ENCODE measurements around the gene DAW1. TPM values are rescaled to one million over a fixed set of nuclear protein-coding genes. Genes with fewer than 3 reads are reported as not detected.

DAW1 gene
- total and polyA plus RNA-seq, 10 of the 15 experiments (the other 5 are each of a cell fraction or from before 2014, with no cell fraction given) = 0.04 TPM; not detected in 9

- intact Hi-C loops (cut with micrococcal nuclease; ENCODE audit: unreplicated experiment) = no loop called here
- Histone ChIP-seq H3K36me3 (ENCODE audit: control insufficient read depth in 2 of 2, insufficient read depth in 2 of 2, low read length in 1 of 2) (no peaks in the 10 kb centered on the region), H4K20me1 (ENCODE audit: control insufficient read depth, insufficient read depth) (no peaks in the 10 kb centered on the region), H3K4me3 (no peak overlapping the region), H2AFZ (ENCODE audit: control insufficient read depth, low read depth, low read length) (no peak overlapping the region), H3K27ac (ENCODE audit: control insufficient read depth, insufficient read depth) (no peak overlapping the region), H3K27me3 (replicated peaks in 1 of 2; ENCODE audit: control insufficient read depth in 2 of 2, insufficient read depth in 2 of 2, low read length in 1 of 2) (no peaks in the 10 kb centered on the region), H3K4me1 (ENCODE audit: control insufficient read depth, insufficient read depth, low read length) (no peaks in the 10 kb centered on the region), H3K9me3 (replicated peaks; ENCODE audit: control insufficient read depth, insufficient read depth, low read length) (no peaks in the 10 kb centered on the region), H3K4me2 (ENCODE audit: control insufficient read depth, insufficient read depth) (no peak overlapping the region), H3K79me2 (ENCODE audit: control insufficient read depth, insufficient read depth, low read length) (no peaks in the 10 kb centered on the region), H3K9ac (ENCODE audit: control insufficient read depth, insufficient read depth, low read length) (no peak overlapping the region)
- CTCF ChIA-PET = no interaction called here
- RAD21 ChIA-PET (ENCODE audit: unreplicated experiment) = no interaction called here
- DNase-seq (ENCODE audit: low read depth, low spot score) (no peak), FAIRE-seq (no peak), ATAC-seq (no peak)
- SMC1A ChIA-PET (ENCODE audit: uncharacterized antibody, unreplicated experiment) = interaction anchor here (1.2 kb wide), 1 partner anchor 17 kb away, joined by 3 read pairs; no protein-coding TSS in a partner anchor
- in situ Hi-C loops (cut with MboI) = no loop called here
- 83% methylated on average over 2 of the region's 2 CpGs for WGBS (ENCODE audit: insufficient coverage, insufficient replicate concordance, low lambda C conversion rate, missing lambda C conversion rate)
- BruUV-seq (replicated peaks) = no TSS peak
- POLR2A ChIA-PET = no interaction called here
- no peak for TF ChIP-seq HDAC2 (IDR thresholded peaks at IDR 0.05)
- no peak for TF ChIP-seq PRDM15 (CRISPR knock-in tag; IDR thresholded peaks at IDR 0.05)
- TF ChIP-seq SREBF2 (IDR thresholded peaks at IDR 0.05; ENCODE audit: low read length) = no peak
- TF ChIP-seq E2F8 (IDR thresholded peaks at IDR 0.05; ENCODE audit: low read depth, partially characterized antibody) = no peak
- TF ChIP-seq CHD1 (IDR thresholded peaks at IDR 0.05; ENCODE audit: low read depth, low read length) = no peak
- no peak for TF ChIP-seq ATF3 (IDR thresholded peaks at IDR 0.05; ENCODE audit: borderline replicate concordance, extremely low read depth, low read depth, low read length)
- TF ChIP-seq RELA (IDR thresholded peaks at IDR 0.05; ENCODE audit: borderline replicate concordance, partially characterized antibody) = no peak
- TF ChIP-seq CBFB (IDR thresholded peaks at IDR 0.05; ENCODE audit: low read depth) = no peak
- no peak for TF ChIP-seq IKZF2 (IDR thresholded peaks at IDR 0.05)
- no peak for TF ChIP-seq SKIL (IDR thresholded peaks at IDR 0.05; ENCODE audit: low read depth, poor library complexity, severe bottlenecking)
- no peak for TF ChIP-seq DPF2 (IDR thresholded peaks at IDR 0.05)
- TF ChIP-seq CREB1 (IDR thresholded peaks at IDR 0.05; ENCODE audit: low read depth) = no peak
- no peak for TF ChIP-seq ZZZ3 (IDR thresholded peaks at IDR 0.05; ENCODE audit: control insufficient read depth, insufficient read length, low read depth)
Observed at GRCh38 chr2:227822416-227823003, 48.9 kb upstream of the DAW1 start.

Measured in GM12878 (cell line).